DND-41 (cell line): ENCODE data around the gene ATP10A.

ENCODE experiments used
- EZH2 ChIP-seq: IDR thresholded peaks from 3 replicates; pipeline ENCODE4 v1.6.1; 2012; ENCODE audit warnings: borderline replicate concordance, low read depth, mild to moderate bottlenecking, moderate library complexity, low read length, inconsistent platforms; ENCODE audit not compliant: severe bottlenecking
- TF ChIP-seq, protein P1 (sequence below): IDR thresholded peaks from 2 replicates; pipeline ENCODE4 v1.5.1; 2012; ENCODE audit warnings: borderline replicate concordance, low read length, moderate library complexity, mild to moderate bottlenecking; ENCODE audit not compliant: poor library complexity, severe bottlenecking; ENCODE audit errors: extremely low read depth

DNA sequence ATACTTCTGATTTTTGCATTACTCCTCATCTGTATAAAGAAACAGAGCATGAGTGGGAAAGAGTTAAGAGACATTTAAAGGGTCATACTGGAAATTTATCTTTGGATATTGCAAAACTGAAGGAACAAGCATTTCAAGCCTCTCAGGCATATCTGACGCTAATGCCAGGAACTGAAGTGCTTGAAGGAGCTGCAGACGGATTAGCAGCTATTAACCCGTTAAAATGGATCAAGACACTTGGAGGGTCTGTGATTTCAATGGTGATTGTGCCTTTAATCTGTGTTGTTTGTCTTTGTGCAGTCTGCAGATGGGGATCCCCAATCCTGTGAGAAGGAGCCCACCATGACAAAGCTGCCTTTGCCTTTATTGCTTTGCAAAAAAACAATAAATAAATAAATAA, 221.8 kb downstream of the ATP10A start:
- TF ChIP-seq, protein P1, sequence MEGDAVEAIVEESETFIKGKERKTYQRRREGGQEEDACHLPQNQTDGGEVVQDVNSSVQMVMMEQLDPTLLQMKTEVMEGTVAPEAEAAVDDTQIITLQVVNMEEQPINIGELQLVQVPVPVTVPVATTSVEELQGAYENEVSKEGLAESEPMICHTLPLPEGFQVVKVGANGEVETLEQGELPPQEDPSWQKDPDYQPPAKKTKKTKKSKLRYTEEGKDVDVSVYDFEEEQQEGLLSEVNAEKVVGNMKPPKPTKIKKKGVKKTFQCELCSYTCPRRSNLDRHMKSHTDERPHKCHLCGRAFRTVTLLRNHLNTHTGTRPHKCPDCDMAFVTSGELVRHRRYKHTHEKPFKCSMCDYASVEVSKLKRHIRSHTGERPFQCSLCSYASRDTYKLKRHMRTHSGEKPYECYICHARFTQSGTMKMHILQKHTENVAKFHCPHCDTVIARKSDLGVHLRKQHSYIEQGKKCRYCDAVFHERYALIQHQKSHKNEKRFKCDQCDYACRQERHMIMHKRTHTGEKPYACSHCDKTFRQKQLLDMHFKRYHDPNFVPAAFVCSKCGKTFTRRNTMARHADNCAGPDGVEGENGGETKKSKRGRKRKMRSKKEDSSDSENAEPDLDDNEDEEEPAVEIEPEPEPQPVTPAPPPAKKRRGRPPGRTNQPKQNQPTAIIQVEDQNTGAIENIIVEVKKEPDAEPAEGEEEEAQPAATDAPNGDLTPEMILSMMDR: no peak
- no peak for TF ChIP-seq EZH2
